PC-9 (cell line): ENCODE measurements around the gene MYBPC2. TPM values are rescaled to one million over a fixed set of nuclear protein-coding genes. Genes with fewer than 3 reads are reported as not detected.
"Not testable (repeated sequence)": the region's sequence is repeated elsewhere in the genome, so short reads cannot be mapped to it uniquely, and the experiment has no call there.

ENCODE experiments used
- BruUV-seq: library from RNA; stranded (reverse); fragments of 400-500 nt; replicated peaks from 2 replicates; lab custom pipeline; 2021; lab: Mats Ljungman, UMichigan
- CTCF ChIA-PET: fragments of 300-600 bp; sonication (Branson Sonifier 250); formaldehyde crosslinking; loops from one replicate; lab custom pipeline; 2022; ENCODE audit warnings: antibody characterized with exemption; lab: Charles Lee
- POLR2A ChIA-PET: fragments of 300-600 bp; sonication (Branson Sonifier 250); formaldehyde crosslinking; loops from one replicate; lab custom pipeline; 2022; ENCODE audit warnings: antibody characterized with exemption; ENCODE audit not compliant: unreplicated experiment; lab: Charles Lee
- DNase-seq, 2 experiments: peaks; one replicate each; pipeline versions ENCODE4 v3.0.0 to v3.0.0-alpha.2; 2015 to 2022; ENCODE audit warnings: mixed read lengths in 1 of 2
- H2AFZ ChIP-seq: fragments of 200-600 bp; sonication (generic); 2 replicates; pipeline ENCODE4 v1.8.1; 2017; ENCODE audit warnings: antibody characterized with exemption
- H3F3A ChIP-seq: fragments of 200-600 bp; sonication (generic); 2 replicates; pipeline ENCODE4 v1.8.1; 2017; ENCODE audit warnings: antibody characterized with exemption, mild to moderate bottlenecking, low read depth; ENCODE audit not compliant: insufficient read depth
- H3K27ac ChIP-seq: fragments of 200-600 bp; sonication (generic); 2 replicates; pipeline ENCODE4 v1.6.1; 2016; ENCODE audit warnings: mixed run types
- H3K27me3 ChIP-seq: fragments of 200-600 bp; sonication (generic); 2 replicates; pipeline ENCODE4 v1.6.1; 2016; ENCODE audit warnings: low read depth, mixed run types; ENCODE audit not compliant: insufficient read depth
- H3K36me3 ChIP-seq: fragments of 200-600 bp; sonication (generic); 2 replicates; pipeline ENCODE4 v1.6.1; 2016; ENCODE audit warnings: low read depth, mixed run types
- H3K4me1 ChIP-seq: fragments of 200-600 bp; sonication (generic); replicated peaks from 2 replicates; pipeline ENCODE4 v1.6.1; 2016; ENCODE audit warnings: mixed run types; ENCODE audit not compliant: insufficient read depth
- H3K4me2 ChIP-seq: fragments of 200-600 bp; sonication (generic); 2 replicates; pipeline ENCODE4 v1.6.1; 2017; ENCODE audit warnings: mixed run types
- H3K4me3 ChIP-seq: fragments of 200-600 bp; sonication (generic); 2 replicates; pipeline ENCODE4 v1.6.1; 2016; ENCODE audit warnings: mixed run types
- H3K79me2 ChIP-seq: fragments of 200-600 bp; sonication (generic); 2 replicates; pipeline ENCODE4 v1.6.1; 2017; ENCODE audit warnings: low read depth, mixed run types
- H3K9me2 ChIP-seq: fragments of 200-600 bp; sonication (generic); 2 replicates; pipeline ENCODE4 v1.8.1; 2017; ENCODE audit warnings: mild to moderate bottlenecking; ENCODE audit not compliant: insufficient read depth
- H3K9me3 ChIP-seq: fragments of 200-600 bp; sonication (generic); 2 replicates; pipeline ENCODE4 v1.8.1; 2016; ENCODE audit warnings: low read depth; ENCODE audit not compliant: insufficient read depth
- H4K20me1 ChIP-seq: fragments of 200-600 bp; sonication (generic); 2 replicates; pipeline ENCODE4 v1.8.1; 2017; ENCODE audit not compliant: insufficient read depth
- CTCF ChIP-seq: fragments of 200-600 bp; sonication (generic); conservative IDR thresholded peaks from 2 replicates; pipeline ENCODE4 v1.6.1; 2017; ENCODE audit warnings: mixed run types, antibody characterized with exemption, mild to moderate bottlenecking, moderate library complexity
- EZH2 ChIP-seq: fragments of 200-600 bp; sonication (generic); IDR thresholded peaks from 2 replicates; pipeline ENCODE4 v1.8.0; 2017; ENCODE audit warnings: antibody characterized with exemption, low read depth
- intact Hi-C: fragments of 100-400 bp; cut with micrococcal nuclease; formaldehyde crosslinking; loops from one replicate; pipeline ENCODE4 v1.10.0; 2022; ENCODE audit not compliant: unreplicated experiment
- total RNA-seq: library from RNA; stranded (reverse); gene quantifications from 2 replicates; pipeline ENCODE4 v1.2.3, GENCODE V29; 2021

Gene MYBPC2
- total RNA-seq, 1 experiment from 2014 or later = not detected

DNA sequence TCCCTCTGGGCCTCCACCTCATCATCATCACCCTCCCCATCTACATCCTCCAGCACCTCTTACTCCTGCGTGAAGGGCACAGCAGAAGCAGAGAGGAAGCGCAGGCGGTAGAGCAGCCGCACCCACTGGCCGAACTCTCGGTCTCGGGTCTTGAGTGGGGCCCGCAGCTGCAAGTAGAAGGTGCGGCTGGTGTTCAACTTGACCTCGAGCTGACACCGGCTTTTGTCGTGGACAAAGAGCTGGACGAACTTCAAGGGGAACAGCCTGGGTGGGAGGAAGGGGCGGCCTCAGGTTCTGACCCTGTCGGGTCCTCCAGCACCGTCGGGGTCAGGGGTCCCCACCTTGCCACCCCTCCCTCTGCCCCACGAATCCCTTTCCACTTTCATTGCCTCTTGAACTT, 34.9 kb downstream of the MYBPC2 start:
- H3K9me3 ChIP-seq = no peaks in the 10 kb centered on the region
- H3K4me3 ChIP-seq = no peak overlapping the region
- H2AFZ ChIP-seq = no peak overlapping the region
- no peaks in the 10 kb centered on the region for H3K4me1 ChIP-seq
- no peaks in the 10 kb centered on the region for H3K79me2 ChIP-seq
- BruUV-seq = no TSS peak
- H3K36me3 ChIP-seq = no peaks in the 10 kb centered on the region
- intact Hi-C loops = no loop called here
- TF ChIP-seq CTCF (no peak), EZH2 (no peak)
- peaks cover 25% of the 10 kb centered on the region for H3K27me3 ChIP-seq
- peaks cover 12% of the 10 kb centered on the region for H3F3A ChIP-seq
- no peaks in the 10 kb centered on the region for H3K9me2 ChIP-seq
- no peak for DNase-seq
- ChIA-PET POLR2A (no interaction called here), CTCF (no interaction called here)
- no peak overlapping the region for H3K4me2 ChIP-seq
- no peak overlapping the region for H3K27ac ChIP-seq
- no peaks in the 10 kb centered on the region for H4K20me1 ChIP-seq

DNA sequence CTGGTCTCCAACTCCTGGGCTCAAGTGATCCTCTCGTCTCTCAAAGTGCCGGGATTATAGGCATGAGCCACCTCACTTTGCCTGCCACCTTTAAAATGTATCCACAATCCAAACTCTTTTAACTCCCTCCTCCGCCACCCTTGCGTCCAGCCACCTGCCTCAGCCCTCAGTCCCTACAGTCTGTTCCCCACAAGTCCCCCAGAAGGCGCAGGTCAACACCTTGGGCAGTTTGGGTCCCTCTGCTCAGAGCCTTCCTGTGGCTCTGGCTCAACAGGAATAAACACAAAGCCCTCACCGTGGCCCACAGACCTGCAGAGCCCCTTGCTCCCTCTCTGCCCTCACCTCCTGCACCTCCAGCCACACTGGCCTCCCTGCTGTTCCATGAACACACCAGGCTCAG, 36.1 kb downstream of the MYBPC2 start:
- TF ChIP-seq CTCF (no peak), EZH2 (no peak)
- H3K9me2 ChIP-seq = no peaks in the 10 kb centered on the region
- H3K79me2 ChIP-seq = no peaks in the 10 kb centered on the region
- H3K27me3 ChIP-seq = peaks cover 25% of the 10 kb centered on the region
- no TSS peak for BruUV-seq
- ChIA-PET CTCF (no interaction called here), POLR2A (interaction anchor here (0.7 kb wide), 1 partner anchor 18 kb away, joined by 4 read pairs; no protein-coding TSS in a partner anchor)
- no peaks in the 10 kb centered on the region for H4K20me1 ChIP-seq
- H3K4me1 ChIP-seq = no peaks in the 10 kb centered on the region
- no peaks in the 10 kb centered on the region for H3K9me3 ChIP-seq
- H3F3A ChIP-seq = peaks cover 19% of the 10 kb centered on the region
- intact Hi-C loops = no loop called here
- H3K27ac ChIP-seq = no peak overlapping the region
- no peak overlapping the region for H3K4me3 ChIP-seq
- H3K4me2 ChIP-seq = no peak overlapping the region
- H2AFZ ChIP-seq = no peak overlapping the region
- no peak for DNase-seq
- no peaks in the 10 kb centered on the region for H3K36me3 ChIP-seq

DNA sequence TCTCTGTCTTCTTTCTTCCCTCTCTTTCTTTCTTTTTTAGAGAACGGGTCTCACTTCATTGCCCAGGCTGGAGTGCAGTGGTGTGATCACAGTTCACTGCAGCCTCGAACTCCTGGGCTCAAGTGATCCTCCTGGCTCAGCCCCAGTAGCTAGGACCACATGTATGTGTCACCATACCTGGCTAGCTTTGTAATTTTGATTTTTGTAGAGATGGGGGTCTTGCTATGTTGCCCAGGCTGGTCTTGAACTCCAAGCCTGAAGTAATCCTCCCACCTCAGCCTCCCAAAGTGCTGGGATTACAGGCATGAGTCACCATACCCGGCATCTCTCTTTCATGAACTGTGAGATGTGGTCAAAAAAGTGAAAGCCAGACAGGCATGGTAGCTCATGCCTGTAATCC, 40.6 kb downstream of the MYBPC2 start:
- DNase-seq, H3K27ac ChIP-seq, BruUV-seq, H3K9me2 ChIP-seq, H3K4me1 ChIP-seq, POLR2A ChIA-PET, H3K9me3 ChIP-seq, H3K4me2 ChIP-seq, H2AFZ ChIP-seq, intact Hi-C loops, CTCF ChIA-PET, H3K4me3 ChIP-seq, H3K36me3 ChIP-seq: not testable (repeated sequence)
- H4K20me1 ChIP-seq = peaks cover 14% of the 10 kb centered on the region
- peaks cover 19% of the 10 kb centered on the region for H3K27me3 ChIP-seq
- H3K79me2 ChIP-seq = peaks cover 14% of the 10 kb centered on the region
- H3F3A ChIP-seq = peaks cover 22% of the 10 kb centered on the region

GRCh38 chr19:50475101-50475568, 42.4 kb downstream of the MYBPC2 start:
- BruUV-seq = no TSS peak
- intact Hi-C loops = loop anchor here (5.0 kb wide), 1 partner anchor 108 kb away; the partner anchor contains the start of gene NAPSA
- Histone ChIP-seq H3K4me3 (no peak overlapping the region), H3K4me1 (peaks cover 8% of the 10 kb centered on the region), H3K79me2 (peaks cover 27% of the 10 kb centered on the region), H3K27me3 (peaks cover 1% of the 10 kb centered on the region), H3K9me3 (no peaks in the 10 kb centered on the region), H3K9me2 (no peaks in the 10 kb centered on the region), H3K36me3 (no peaks in the 10 kb centered on the region), H2AFZ (no peak overlapping the region), H4K20me1 (peaks cover 27% of the 10 kb centered on the region), H3F3A (peaks cover 22% of the 10 kb centered on the region), H3K4me2 (no peak overlapping the region), H3K27ac (no peak overlapping the region)
- TF ChIP-seq EZH2 (no peak), CTCF (no peak)
- CTCF ChIA-PET = no interaction called here
- POLR2A ChIA-PET = no interaction called here
- no peak for DNase-seq
